Measurements from ENCODE around the gene PALLD.

PALLD gene

DNA sequence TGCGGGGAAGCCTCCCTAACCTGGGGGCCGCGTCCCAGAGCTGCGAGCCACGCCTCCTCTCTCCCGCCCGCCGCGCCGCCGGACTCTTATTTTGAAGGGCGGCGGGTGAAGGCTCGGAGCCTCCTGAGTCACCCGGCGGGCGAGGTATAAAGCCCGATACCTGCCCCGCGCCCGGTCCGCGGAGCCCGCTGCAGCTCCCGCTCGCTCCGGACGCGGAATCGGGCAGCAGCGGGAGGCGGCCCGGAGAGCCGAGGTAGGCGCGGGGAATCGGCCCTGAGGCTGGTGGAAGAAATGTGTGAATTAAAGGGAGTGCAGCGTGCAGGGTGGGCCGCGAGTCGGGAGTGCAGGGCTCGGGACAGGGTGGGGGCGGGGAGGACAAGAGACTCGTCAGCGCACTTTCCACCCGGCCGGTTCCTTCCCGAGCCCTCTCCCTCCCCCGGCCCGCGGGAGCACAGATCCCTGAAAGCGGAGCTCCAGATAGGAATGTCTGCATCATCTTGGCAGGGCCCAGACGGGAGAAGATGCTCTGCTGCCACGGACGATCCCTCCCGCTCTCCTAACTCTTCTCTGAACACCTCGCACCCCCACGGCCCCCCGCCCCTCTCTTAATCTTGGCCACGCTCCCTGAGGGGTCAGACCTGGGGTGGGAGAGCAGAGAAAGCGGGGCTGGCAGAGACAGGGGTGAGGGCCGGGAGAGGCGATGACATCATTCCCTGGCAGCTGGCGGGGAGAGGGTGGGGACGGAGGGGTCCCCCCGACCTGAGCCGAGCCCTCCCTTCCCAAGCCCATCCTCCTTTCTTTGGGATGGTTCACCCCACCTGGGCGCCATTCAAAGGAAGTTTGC is 335.3 kb downstream of the PALLD start:
- no peak for DNase-seq (ENCODE audit: low spot score)

GRCh38 chr4:168832763-168833575 is 336.1 kb downstream of the PALLD start:
- no peak for DNase-seq (ENCODE audit: low spot score)

- no peak for DNase-seq (ENCODE audit: low spot score)
Measured at GRCh38 chr4:168833881-168834280, 337.0 kb downstream of the PALLD start.

DNA sequence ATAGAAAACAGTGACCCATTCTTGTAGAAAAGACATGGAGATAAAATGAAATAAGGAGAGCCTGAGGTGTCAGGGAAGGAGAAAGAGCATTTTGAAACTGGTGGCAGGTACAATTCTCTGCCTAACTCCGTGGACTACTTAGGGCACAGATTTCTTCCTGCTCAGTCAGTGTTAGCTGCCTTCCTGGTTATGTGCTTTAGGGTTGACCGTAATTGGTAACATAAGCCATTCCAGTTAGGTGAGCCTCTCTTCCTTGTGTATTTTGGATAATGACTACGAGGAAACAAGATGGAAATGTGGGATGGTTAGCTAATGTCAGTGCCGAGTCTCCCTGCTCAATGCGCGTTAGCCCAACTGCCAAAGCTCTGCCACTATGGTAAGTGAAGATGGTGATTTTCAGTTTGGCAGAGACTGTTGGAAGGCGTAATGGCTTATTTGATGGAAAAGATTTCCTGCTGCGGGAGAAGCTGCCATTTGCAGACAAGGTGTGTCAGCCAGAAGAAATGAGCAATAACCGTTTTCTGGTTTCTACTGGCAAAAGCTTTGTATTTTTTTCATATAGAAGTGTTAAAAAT is 339.1 kb downstream of the PALLD start:
- no peak for DNase-seq (ENCODE audit: low spot score)

GRCh38 chr4:168836490-168836889 is 339.6 kb downstream of the PALLD start:
- no peak for DNase-seq (ENCODE audit: low spot score)

DNA sequence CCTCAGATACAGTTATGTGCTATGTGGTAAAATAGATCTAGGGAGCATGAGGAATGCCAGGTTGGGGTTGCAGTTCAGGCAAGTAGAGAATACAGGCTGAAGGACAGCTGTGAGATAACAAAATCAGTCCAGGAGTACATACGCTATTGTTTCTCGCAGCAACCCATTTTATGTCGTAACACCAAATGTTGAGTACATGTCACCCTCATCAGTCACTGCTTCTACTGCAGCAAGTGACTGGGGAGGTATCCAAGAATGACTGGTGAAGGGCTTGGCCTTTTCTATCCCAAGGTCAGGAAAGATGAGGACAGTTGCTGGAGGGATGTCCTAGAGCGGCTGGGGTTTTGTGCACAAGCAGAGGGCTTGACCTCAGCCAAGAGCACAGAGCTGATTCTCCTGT is 341.1 kb downstream of the PALLD start:
- no peak for DNase-seq (ENCODE audit: low spot score)

- DNase-seq (ENCODE audit: low spot score), result no peak
Measured at GRCh38 chr4:168839758-168840391, 343.0 kb downstream of the PALLD start.

GRCh38 chr4:168840392-168840763 is 343.5 kb downstream of the PALLD start:
- DNase-seq (ENCODE audit: low spot score), result no peak

DNA sequence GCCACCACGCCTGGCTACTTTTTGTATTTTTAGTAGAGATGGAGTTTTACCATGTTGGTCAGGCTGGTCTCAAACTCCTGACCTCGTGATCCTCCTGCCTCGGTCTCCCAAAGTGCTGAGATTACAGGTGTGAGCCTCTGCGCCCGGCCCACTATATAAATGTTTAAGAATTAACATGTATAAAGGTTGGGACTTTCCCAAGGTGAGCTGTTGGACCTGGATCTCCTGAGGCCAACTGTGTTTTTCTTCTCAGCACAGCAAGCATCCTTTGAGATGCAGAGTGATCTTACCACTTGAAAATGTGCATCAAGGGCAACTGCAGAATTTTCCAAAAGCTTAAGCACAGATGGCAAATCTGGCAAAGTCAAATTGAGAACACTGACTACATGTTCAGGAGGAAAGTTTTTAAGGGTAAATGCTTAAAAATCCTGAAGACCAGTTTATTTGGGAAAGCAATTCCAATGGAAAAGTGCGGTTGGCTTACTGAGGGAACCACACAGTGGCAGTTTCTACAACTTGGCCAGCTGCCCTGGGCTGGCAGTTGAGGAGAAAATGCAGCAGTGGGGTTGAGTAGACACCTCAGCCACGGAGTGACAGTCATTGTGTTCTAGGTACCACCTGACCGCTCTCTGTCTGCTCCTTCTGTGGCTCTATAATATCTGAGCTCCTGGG is 344.3 kb downstream of the PALLD start:
- DNase-seq (ENCODE audit: low spot score), result no peak

DNA sequence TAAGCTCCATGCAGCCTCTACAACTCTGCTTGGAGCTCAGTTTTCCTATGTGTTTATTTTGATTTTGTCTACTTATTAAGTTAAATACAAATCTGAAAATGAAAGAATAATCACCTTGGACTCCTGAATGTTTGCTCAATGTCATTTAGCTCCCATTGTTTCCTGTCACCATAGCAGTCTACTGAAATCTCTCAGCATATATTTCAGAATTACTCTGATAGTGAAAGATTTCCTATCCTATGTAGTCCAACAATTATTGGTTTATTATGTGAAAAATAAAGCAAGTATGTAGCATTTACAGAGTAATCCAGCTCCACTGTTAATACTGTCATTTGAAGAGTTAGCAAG is 344.8 kb downstream of the PALLD start:
- DNase-seq (ENCODE audit: low spot score), result no peak

DNA sequence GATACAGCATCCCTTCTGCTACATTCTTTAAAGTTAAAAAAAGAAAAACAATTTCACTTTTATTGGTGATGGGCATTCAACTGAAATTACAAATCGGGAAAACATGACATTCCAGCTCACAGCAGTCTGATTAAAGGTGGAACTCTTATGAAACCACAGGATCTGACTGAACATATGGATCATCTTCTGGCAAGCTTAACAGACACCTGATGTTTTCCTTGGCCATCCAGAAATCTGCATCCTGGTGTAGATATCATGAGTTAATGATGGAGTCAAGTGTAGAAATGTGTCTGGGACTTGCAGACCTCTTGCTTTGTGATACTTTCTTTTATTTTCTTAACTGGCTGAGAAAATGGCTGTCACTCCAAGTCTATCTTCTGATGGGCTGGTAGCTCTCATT is 345.3 kb downstream of the PALLD start:
- no peak for DNase-seq (ENCODE audit: low spot score)

GRCh38 chr4:168843635-168844034 is 346.8 kb downstream of the PALLD start:
- no peak for DNase-seq (ENCODE audit: low spot score)

- no peak for DNase-seq (ENCODE audit: low spot score)
Measured at GRCh38 chr4:168844353-168845049, 347.6 kb downstream of the PALLD start.

- no peak for DNase-seq (ENCODE audit: low spot score)
Measured at GRCh38 chr4:168845897-168846296, 349.0 kb downstream of the PALLD start.

GRCh38 chr4:168846414-168846813 is 349.6 kb downstream of the PALLD start:
- DNase-seq (ENCODE audit: low spot score), result no peak

DNA sequence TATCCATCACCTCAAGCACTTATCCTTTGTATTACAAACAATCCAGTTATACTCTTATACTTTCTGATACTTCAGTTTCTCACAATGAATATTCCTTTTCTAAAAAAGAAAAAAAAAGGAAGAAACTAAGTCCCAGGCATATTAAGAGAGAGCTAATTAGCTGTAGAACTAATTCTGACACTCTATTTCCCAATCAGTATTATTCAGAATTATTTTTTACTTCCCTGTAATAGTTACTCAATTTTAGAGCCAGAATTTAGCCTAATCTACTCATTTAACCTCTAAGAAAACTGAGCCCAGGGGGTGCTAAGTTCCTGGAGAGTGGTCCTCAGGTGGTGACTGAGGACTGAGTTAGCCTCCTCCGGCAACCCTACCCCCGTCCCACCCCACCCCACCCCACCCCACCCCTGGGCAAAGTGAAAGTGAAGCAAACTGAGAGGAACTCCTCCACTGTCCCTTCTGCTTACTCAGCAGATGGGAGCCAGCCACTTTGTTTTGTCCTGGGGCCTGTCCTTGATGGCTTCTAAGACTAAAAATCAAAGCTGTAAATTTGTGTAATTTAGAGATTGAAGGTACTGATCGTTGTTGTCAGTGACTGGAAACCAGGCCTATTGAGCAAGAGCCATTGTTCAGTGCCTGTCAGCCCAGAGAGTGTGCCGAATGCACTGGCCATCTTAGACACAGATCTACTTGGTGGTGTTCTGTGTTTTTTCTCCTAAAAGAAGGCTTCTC is 351.1 kb downstream of the PALLD start:
- no peak for DNase-seq (ENCODE audit: low spot score)

DNA sequence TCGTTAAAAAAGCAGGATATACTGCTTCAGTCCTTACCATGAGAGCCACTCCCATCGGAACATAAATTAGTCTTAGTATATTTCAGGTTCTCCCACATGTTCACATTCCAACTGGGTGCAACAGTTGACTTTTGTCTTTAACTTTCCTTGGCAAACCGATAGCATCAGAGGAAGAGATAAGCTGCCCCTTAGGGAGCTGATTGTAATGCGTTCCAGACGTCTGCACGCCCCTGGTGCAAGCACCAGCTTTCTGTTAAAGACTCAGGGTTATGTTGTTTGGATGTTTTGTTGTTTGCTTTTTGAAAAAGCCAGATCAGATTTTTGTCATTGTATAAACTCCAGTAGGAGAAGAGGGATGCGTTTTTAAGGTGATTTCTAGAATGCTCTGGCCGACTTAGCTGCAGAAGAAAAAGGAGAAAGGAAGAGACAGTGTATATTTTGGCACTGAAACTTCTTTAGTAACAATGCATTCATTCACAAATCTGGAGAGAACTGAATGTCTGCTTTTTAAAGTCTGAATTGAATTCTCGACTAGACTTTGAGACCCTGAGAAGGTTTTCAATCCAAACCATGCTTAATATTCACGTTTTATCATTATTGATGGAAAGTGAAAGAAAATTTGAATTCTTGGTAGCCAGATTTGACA is 352.3 kb downstream of the PALLD start:
- peak; percentile 38 for DNase-seq (ENCODE audit: low spot score)

GRCh38 chr4:168849997-168850396 is 353.1 kb downstream of the PALLD start:
- no peak for DNase-seq (ENCODE audit: low spot score)

DNA sequence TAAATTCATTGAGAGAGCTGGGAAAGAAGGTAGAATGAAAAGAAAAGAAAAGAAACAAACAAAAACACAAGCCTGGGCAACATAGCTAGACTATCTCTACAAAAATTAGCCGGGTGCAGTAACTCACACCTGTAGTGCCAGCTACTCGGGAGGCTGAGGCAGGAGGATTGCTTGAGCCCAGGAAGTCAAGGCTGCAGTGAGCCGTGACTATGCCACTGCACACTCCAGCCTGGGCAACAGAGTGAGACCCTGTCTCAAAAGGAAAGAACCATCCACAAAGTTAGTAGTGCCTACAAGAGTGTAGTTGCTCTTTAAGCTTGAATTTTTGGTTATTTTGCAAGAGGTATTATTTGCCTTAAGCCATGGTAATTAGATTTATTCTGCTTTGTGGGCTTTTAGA is 355.5 kb downstream of the PALLD start:
- DNase-seq (ENCODE audit: low spot score), result no peak

Measured in globus pallidus (tissue), 1 donor.